GM18507 (cell line): ENCODE results near the gene ADGRL4.

ENCODE experiments used
- DNase-seq: peaks from one replicate; pipeline ENCODE4 v3.0.0; 2011; ENCODE audit warnings: low read depth; ENCODE audit not compliant: insufficient read length; ENCODE audit errors: extremely low spot score
- FAIRE-seq: peaks from 2 replicates; lab custom pipeline; 2011; peaks lifted over from hg19 to GRCh38; lab: Jason Lieb, UNC

The ADGRL4 gene

DNA sequence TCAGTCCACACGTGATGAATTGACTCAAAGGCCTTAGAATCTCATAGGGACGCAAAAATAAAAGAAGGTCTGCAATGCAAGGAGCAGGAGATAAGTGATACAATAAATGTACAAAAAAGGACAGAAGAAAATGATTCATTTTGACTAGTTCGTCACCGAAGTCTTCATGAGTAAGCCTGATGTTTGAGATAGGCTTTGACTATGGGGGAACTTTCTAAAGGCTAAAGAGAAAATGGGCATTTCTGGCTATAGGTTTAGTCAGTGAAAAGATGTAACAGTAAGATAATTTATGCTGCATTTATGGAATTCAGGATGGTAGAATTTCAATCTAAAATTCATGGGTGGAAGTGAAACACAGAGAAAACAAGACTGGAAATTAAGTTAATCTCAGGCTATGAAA is 163.0 kb downstream of the ADGRL4 start:
- DNase-seq (no peak), FAIRE-seq (no peak)

DNA sequence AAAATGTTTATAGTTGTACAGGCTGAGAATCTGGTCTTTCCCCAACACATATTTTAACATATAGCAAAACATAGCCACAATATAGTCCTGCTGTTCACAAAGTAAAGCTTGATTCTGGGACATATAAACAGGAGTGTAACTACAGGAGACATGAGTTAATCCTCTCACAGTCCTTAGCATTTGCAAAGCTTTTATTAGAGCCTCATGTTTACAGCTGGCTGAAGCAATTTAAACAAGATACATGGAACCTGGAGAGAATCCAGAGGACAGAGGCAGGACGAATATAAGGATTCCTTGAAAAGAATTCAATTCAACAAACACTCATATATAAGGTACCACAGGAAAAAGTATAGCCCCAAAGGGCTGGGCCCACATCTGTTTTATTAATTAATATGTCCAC is 163.4 kb downstream of the ADGRL4 start:
- FAIRE-seq (no peak), DNase-seq (no peak)

DNA sequence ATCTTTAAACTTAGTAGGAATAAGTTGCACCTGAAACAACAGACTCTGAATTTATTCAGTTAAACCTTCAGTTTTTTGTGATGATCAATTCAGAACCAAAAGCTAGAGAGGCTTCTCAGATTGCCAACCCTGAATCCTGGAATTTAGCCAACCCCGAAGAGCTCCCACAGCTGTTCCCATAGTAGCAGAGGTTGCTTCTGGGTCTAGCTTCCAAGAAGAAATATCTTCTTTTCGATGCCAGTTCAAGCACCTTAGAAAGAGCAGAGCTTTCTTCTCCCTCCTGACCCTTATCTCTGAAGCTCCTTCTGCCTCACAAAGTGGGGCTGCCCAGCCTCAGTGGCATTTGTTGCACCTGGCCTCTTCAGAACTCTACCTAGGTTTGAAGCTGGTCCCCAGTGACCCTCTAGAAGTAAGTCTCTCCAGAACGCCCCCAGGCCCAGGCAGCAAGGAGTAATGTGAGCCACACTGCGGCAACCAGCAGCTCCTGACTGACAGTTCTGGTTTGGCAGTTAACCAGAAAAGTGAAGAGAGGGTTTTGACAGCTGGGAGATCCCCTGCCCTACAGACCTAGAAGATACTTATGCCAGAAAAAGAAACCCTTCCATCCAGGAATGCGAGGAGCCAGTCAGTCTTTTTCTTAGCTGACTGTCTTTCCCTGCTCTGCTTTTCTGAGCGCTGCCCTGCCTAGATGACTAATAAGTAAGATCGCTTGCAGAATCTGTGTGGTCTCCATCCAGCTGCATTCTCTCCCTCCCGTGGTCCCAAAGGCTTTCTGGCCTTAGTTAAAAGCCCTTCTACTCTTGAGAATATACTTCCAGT is 165.9 kb downstream of the ADGRL4 start:
- FAIRE-seq (no peak), DNase-seq (no peak)
